Breast epithelium (tissue), 4 donors: Measurements from ENCODE around the gene MRTFA. TPM values are rescaled to one million over a fixed set of nuclear protein-coding genes. Genes with fewer than 3 reads are reported as not detected.

ENCODE experiments used
- DNase-seq, 2 donors: peaks; one replicate each; pipeline ENCODE4 v3.0.0-alpha.2; 2019; ENCODE audit warnings: low spot score in 2 of 2
- H3K27ac ChIP-seq, 2 donors: fragments of 200-600 bp; sonication (generic) in 1 of 2; one replicate each; pipeline ENCODE4 v1.5.1; 2016 to 2019; ENCODE audit warnings: mild to moderate bottlenecking in 1 of 2
- H3K27me3 ChIP-seq, 2 donors: fragments of 200-600 bp; sonication (generic) in 1 of 2; one replicate each; pipeline versions ENCODE4 v1.5.1 to v1.6.0; 2017 to 2019; ENCODE audit warnings: control low read depth in 1 of 2, mild to moderate bottlenecking in 1 of 2
- H3K36me3 ChIP-seq: fragments of 200-600 bp; one replicate; pipeline ENCODE4 v1.5.1; 2019
- H3K4me1 ChIP-seq, 2 donors: fragments of 200-600 bp; sonication (generic); one replicate each; pipeline ENCODE4 v1.5.1; 2016 to 2019; ENCODE audit warnings: control low read depth in 1 of 2
- H3K4me3 ChIP-seq, 3 donors: fragments of 200-600 bp; sonication (generic); 1 replicate in 2 of 3; 2 replicates in 1 of 3; pipeline ENCODE4 v1.5.1; 2016 to 2019; ENCODE audit warnings: mild to moderate bottlenecking in 3 of 3, moderate library complexity in 2 of 3
- H3K9me3 ChIP-seq, 2 donors: fragments of 200-600 bp; sonication (generic) in 1 of 2; one replicate each; pipeline ENCODE4 v1.5.1; 2016 to 2019; ENCODE audit warnings: control low read depth in 1 of 2
- CTCF ChIP-seq, 3 donors: fragments of 450-650 bp; IDR thresholded peaks; one replicate each; pipeline ENCODE4 v1.5.1; 2016 to 2017; ENCODE audit warnings: antibody characterized with exemption in 3 of 3, mild to moderate bottlenecking in 3 of 3, moderate library complexity in 3 of 3
- POLR2A ChIP-seq: fragments of 450-650 bp; IDR thresholded peaks from one replicate; pipeline ENCODE4 v1.6.1; 2016; ENCODE audit warnings: antibody characterized with exemption, mild to moderate bottlenecking, moderate library complexity
- POLR2AphosphoS5 ChIP-seq, 3 donors: sonication (generic); formaldehyde crosslinking; IDR thresholded peaks; one replicate each; pipeline ENCODE4 v1.6.1; 2017; ENCODE audit warnings: antibody characterized with exemption in 3 of 3
- intact Hi-C: fragments of 100-400 bp; cut with DNase I; formaldehyde crosslinking; loops from one replicate; pipeline ENCODE4 v1.15.1; 2023; ENCODE audit warnings: low total_unique reads
- total RNA-seq, 3 donors: library from RNA; depleted of rRNA; stranded (reverse); fragments of >200 nt; gene quantifications; one replicate each; pipeline ENCODE4 v1.1.0, GENCODE V29; 2016

The MRTFA gene
- total RNA-seq, 3 donors from 2014 or later = 47.0 to 69.2 (median 65.7) TPM

DNA sequence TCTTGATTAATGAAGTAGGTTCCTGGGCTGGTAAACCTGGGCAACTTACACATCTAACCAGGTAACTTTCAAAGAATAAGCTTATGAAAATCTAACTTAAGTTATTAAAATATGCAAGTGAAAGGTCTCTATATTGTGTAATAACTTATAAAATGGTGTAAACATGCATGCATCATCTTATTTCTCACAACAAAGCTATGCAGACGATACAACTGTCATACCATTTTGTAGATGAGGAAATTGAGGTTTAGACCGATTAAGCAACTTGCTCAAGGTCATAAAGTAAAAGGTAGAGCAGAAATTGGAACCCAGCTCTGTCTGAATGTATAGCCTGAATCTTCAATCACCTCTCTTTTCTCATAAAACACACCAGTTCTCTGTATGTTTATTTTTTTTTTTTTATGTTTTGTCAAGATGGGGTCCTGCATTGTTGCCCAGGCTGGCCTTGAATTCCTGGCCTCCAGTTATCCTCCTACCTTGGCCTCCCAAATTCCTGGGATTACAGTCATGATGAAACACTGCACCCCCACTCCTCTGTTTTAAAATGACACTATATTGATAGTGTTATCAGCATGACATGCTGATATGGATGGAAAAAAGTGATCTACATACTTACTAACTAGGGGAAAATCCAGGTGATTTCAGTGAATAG, 156.5 kb downstream of the MRTFA start:
- H3K4me3 ChIP-seq = no peak overlapping the region
- H3K27ac ChIP-seq = no peak overlapping the region
- no peaks in the 10 kb centered on the region for H3K9me3 ChIP-seq
- TF ChIP-seq CTCF (IDR thresholded peaks at IDR 0.05) (no peak), POLR2AphosphoS5 (IDR thresholded peaks at IDR 0.05) (no peak), POLR2A (no peak)
- H3K36me3 ChIP-seq = no peaks in the 10 kb centered on the region
- DNase-seq = no peak
- intact Hi-C loops = no loop called here
- H3K4me1 ChIP-seq = no peaks in the 10 kb centered on the region
- H3K27me3 ChIP-seq = no peaks in the 10 kb centered on the region

- no peaks in the 10 kb centered on the region for H3K9me3 ChIP-seq
- no peak overlapping the region for H3K27ac ChIP-seq
- no peaks in the 10 kb centered on the region for H3K27me3 ChIP-seq
- DNase-seq = no peak
- no peak for TF ChIP-seq POLR2A
- TF ChIP-seq POLR2AphosphoS5 (IDR thresholded peaks at IDR 0.05) = no peak
- TF ChIP-seq CTCF (IDR thresholded peaks at IDR 0.05) = no peak
- intact Hi-C loops = no loop called here
- no peak overlapping the region for H3K4me3 ChIP-seq
- H3K36me3 ChIP-seq = no peaks in the 10 kb centered on the region
- no peaks in the 10 kb centered on the region for H3K4me1 ChIP-seq
These were observed 157.3 kb downstream of the MRTFA start for GRCh38 chr22:40479126-40479800.

DNA sequence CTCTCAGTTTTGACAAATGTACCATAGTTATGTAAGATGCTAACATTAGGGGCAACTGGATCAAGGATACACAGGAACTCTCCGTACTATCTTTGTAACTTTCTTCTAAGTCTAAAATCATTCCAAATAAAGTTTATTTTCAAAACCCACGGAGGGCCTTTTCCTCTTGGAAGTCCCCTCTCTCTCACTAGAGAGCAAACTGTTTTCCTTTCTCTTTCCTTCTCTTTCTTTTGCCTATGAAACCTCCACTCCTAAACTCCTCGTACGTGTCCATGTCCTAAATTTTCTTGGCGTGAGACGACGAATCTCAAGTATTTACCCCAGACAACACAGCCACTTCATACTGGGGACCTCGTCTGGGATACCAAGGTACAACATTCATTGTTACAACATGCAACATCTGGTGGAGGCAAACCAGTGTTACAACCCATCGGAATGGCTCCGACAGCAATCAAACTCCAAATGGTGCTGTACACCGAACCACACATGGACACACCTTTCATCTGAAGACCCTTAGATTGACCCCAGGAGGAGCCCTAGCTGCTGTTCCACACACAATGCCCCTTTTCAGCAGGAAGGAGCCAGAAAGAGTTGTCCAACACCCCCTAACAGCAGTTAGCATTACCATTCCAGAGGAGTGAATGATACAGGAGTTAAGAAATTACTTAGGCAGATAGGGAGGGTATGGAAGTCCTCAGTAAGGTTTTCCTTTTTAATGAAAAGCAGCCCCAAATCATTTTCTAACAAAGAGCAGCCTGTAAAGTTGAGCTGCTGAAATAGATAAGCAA, 158.0 kb downstream of the MRTFA start:
- H3K4me1 ChIP-seq = no peaks in the 10 kb centered on the region
- intact Hi-C loops = no loop called here
- DNase-seq = no peak
- H3K4me3 ChIP-seq = no peak overlapping the region
- H3K27me3 ChIP-seq = no peaks in the 10 kb centered on the region
- H3K27ac ChIP-seq = peak overlapping the region in 1 of 2 donors; percentile 14
- no peaks in the 10 kb centered on the region for H3K36me3 ChIP-seq
- H3K9me3 ChIP-seq = no peaks in the 10 kb centered on the region
- TF ChIP-seq POLR2AphosphoS5 (IDR thresholded peaks at IDR 0.05) (no peak), CTCF (IDR thresholded peaks at IDR 0.05) (no peak), POLR2A (no peak)

- no peak for TF ChIP-seq POLR2A
- TF ChIP-seq CTCF (IDR thresholded peaks at IDR 0.05) = no peak
- no peak for TF ChIP-seq POLR2AphosphoS5 (IDR thresholded peaks at IDR 0.05)
- intact Hi-C loops = no loop called here
- no peak for DNase-seq
- Histone ChIP-seq H3K27me3 (no peaks in the 10 kb centered on the region), H3K9me3 (no peaks in the 10 kb centered on the region), H3K36me3 (no peaks in the 10 kb centered on the region), H3K4me3 (no peak overlapping the region), H3K27ac (peak overlapping the region in 1 of 2 donors; percentile 14), H3K4me1 (no peaks in the 10 kb centered on the region)
These were observed 158.7 kb downstream of the MRTFA start for GRCh38 chr22:40477683-40478337.
